ENCODE measurements around the gene MPRIP.

MPRIP gene

GRCh38 chr17:17122781-17123483 lies 80.7 kb downstream of the MPRIP start:
- DNase-seq (ENCODE audit: low spot score): no peak
- in situ Hi-C loops (cut with MboI; ENCODE audit: low pct_unique_long_range_greater_than_20kb, low sequenced_read_pairs, unreplicated experiment): no loop called here
- no peak for TF ChIP-seq CTCF (IDR thresholded peaks at IDR 0.05; ENCODE audit: extremely low read depth, insufficient read depth, missing control alignments)

GRCh38 chr17:17124341-17124740 lies 82.1 kb downstream of the MPRIP start:
- in situ Hi-C loops (cut with MboI; ENCODE audit: low pct_unique_long_range_greater_than_20kb, low sequenced_read_pairs, unreplicated experiment): no loop called here
- DNase-seq (ENCODE audit: low spot score): no peak
- TF ChIP-seq CTCF (IDR thresholded peaks at IDR 0.05; ENCODE audit: extremely low read depth, insufficient read depth, missing control alignments): no peak

- DNase-seq (ENCODE audit: low spot score): no peak
- in situ Hi-C loops (cut with MboI; ENCODE audit: low pct_unique_long_range_greater_than_20kb, low sequenced_read_pairs, unreplicated experiment): no loop called here
- TF ChIP-seq CTCF (IDR thresholded peaks at IDR 0.05; ENCODE audit: extremely low read depth, insufficient read depth, missing control alignments): no peak
Observed at GRCh38 chr17:17125136-17126084, 83.2 kb downstream of the MPRIP start.

GRCh38 chr17:17126131-17127110 lies 84.2 kb downstream of the MPRIP start:
- in situ Hi-C loops (cut with MboI; ENCODE audit: low pct_unique_long_range_greater_than_20kb, low sequenced_read_pairs, unreplicated experiment): no loop called here
- no peak for TF ChIP-seq CTCF (IDR thresholded peaks at IDR 0.05; ENCODE audit: extremely low read depth, insufficient read depth, missing control alignments)
- DNase-seq (ENCODE audit: low spot score): no peak

- TF ChIP-seq CTCF (IDR thresholded peaks at IDR 0.05; ENCODE audit: extremely low read depth, insufficient read depth, missing control alignments): no peak
- in situ Hi-C loops (cut with MboI; ENCODE audit: low pct_unique_long_range_greater_than_20kb, low sequenced_read_pairs, unreplicated experiment): no loop called here
- DNase-seq (ENCODE audit: low spot score): no peak
Observed at GRCh38 chr17:17127156-17127555, 84.9 kb downstream of the MPRIP start.
